ENCODE measurements around the gene SKP2. TPM values are rescaled to one million over a fixed set of nuclear protein-coding genes. Genes with fewer than 3 reads are reported as not detected.
"Not testable (repeated sequence)": the region's sequence is repeated elsewhere in the genome, so short reads cannot be mapped to it uniquely, and the experiment has no call there.

Gene SKP2
- total and polyA plus RNA-seq, 5 donors from 2014 or later: 13.9 to 22.8 (median 21.1) TPM

- H3K27me3 ChIP-seq (ENCODE audit: control insufficient read depth, insufficient read depth, low read length); H3K27me3 Mint-ChIP-seq; ATAC-seq (ENCODE audit: low read depth in 2 of 2); H3K27ac Mint-ChIP-seq; H3K4me1 ChIP-seq (ENCODE audit: control insufficient read depth, insufficient read depth, low read length, poor library complexity, severe bottlenecking); H3K4me3 Mint-ChIP-seq; H3K9me3 ChIP-seq (ENCODE audit: control insufficient read depth in 2 of 2, low read length in 2 of 2); H3K27ac ChIP-seq (ENCODE audit: insufficient read depth, low read length, poor library complexity, severe bottlenecking); H3K4me3 ChIP-seq (ENCODE audit: low read depth, low read length); DNase-seq: not testable (repeated sequence)
- Mint-ChIP-seq H3K36me3 (peaks cover 63% of the 10 kb centered on the region), H3K9me3 (peaks cover 0 to 12% (median 4%) of the 10 kb centered on the region in 7 donors), H3K4me1 (peaks cover 4 to 30% (median 20%) of the 10 kb centered on the region in 4 donors)
- H3K36me3 ChIP-seq (ENCODE audit: control insufficient read depth, insufficient read depth, low read length): peaks cover 37% of the 10 kb centered on the region
Measured at GRCh38 chr5:36133009-36133408, 18.9 kb upstream of the SKP2 start.

GRCh38 chr5:36135988-36136387 lies 15.9 kb upstream of the SKP2 start:
- Mint-ChIP-seq H3K4me3 (no peak overlapping the region), H3K9me3 (peaks cover 0 to 4% (median 2%) of the 10 kb centered on the region in 7 donors), H3K27ac (no peak overlapping the region), H3K27me3 (no peaks in the 10 kb centered on the region), H3K36me3 (peaks cover 52% of the 10 kb centered on the region), H3K4me1 (peaks cover 4 to 20% (median 14%) of the 10 kb centered on the region in 4 donors)
- H3K9me3 ChIP-seq (ENCODE audit: control insufficient read depth in 2 of 2, low read length in 2 of 2): no peaks in the 10 kb centered on the region
- peaks cover 36% of the 10 kb centered on the region for H3K36me3 ChIP-seq (ENCODE audit: control insufficient read depth, insufficient read depth, low read length)
- ATAC-seq (ENCODE audit: low read depth in 2 of 2): no peak
- no peak overlapping the region for H3K27ac ChIP-seq (ENCODE audit: insufficient read depth, low read length, poor library complexity, severe bottlenecking)
- no peaks in the 10 kb centered on the region for H3K27me3 ChIP-seq (ENCODE audit: control insufficient read depth, insufficient read depth, low read length)
- no peak overlapping the region for H3K4me3 ChIP-seq (ENCODE audit: low read depth, low read length)
- DNase-seq: no peak
- H3K4me1 ChIP-seq (ENCODE audit: control insufficient read depth, insufficient read depth, low read length, poor library complexity, severe bottlenecking): no peaks in the 10 kb centered on the region

DNA sequence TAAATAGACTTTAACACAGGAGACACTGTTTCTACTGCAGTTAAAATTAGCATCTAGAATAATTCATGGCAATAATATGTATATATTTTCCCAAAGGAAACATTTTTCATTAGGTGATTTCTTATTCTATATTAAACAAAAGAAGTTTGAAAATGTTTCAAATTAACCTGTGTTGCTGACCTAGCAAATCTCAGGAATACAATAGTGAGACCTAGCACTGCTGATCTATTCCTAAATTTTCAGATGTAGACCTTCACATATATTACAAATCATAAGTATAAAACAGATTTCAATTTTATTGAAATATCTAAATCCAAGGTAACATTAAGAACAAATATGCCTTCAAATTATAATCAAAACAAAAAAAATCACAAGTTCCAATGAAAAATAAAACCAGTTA lies 15.3 kb upstream of the SKP2 start:
- H3K27ac Mint-ChIP-seq: no peak overlapping the region
- no peaks in the 10 kb centered on the region for H3K27me3 Mint-ChIP-seq
- DNase-seq (no peak), ATAC-seq (ENCODE audit: low read depth in 2 of 2) (no peak)
- H3K27me3 ChIP-seq (ENCODE audit: control insufficient read depth, insufficient read depth, low read length): no peaks in the 10 kb centered on the region
- H3K9me3 Mint-ChIP-seq: peaks cover 0 to 4% (median under 1%) of the 10 kb centered on the region in 7 donors
- H3K9me3 ChIP-seq (ENCODE audit: control insufficient read depth in 2 of 2, low read length in 2 of 2): no peaks in the 10 kb centered on the region
- H3K4me3 ChIP-seq (ENCODE audit: low read depth, low read length): no peak overlapping the region
- H3K4me1 ChIP-seq (ENCODE audit: control insufficient read depth, insufficient read depth, low read length, poor library complexity, severe bottlenecking): no peaks in the 10 kb centered on the region
- H3K4me1 Mint-ChIP-seq: peaks cover 4 to 15% (median 9%) of the 10 kb centered on the region in 4 donors
- H3K36me3 Mint-ChIP-seq: peaks cover 46% of the 10 kb centered on the region
- H3K36me3 ChIP-seq (ENCODE audit: control insufficient read depth, insufficient read depth, low read length): peaks cover 41% of the 10 kb centered on the region
- H3K27ac ChIP-seq (ENCODE audit: insufficient read depth, low read length, poor library complexity, severe bottlenecking): no peak overlapping the region
- no peak overlapping the region for H3K4me3 Mint-ChIP-seq

- DNase-seq (no peak), ATAC-seq (ENCODE audit: low read depth in 2 of 2) (no peak)
- no peak overlapping the region for H3K27ac Mint-ChIP-seq
- H3K4me1 Mint-ChIP-seq: peaks cover 4 to 10% (median 5%) of the 10 kb centered on the region in 4 donors
- Histone ChIP-seq H3K4me1 (ENCODE audit: control insufficient read depth, insufficient read depth, low read length, poor library complexity, severe bottlenecking) (no peaks in the 10 kb centered on the region), H3K27ac (ENCODE audit: insufficient read depth, low read length, poor library complexity, severe bottlenecking) (no peak overlapping the region), H3K36me3 (ENCODE audit: control insufficient read depth, insufficient read depth, low read length) (peaks cover 49% of the 10 kb centered on the region), H3K4me3 (ENCODE audit: low read depth, low read length) (no peak overlapping the region), H3K27me3 (ENCODE audit: control insufficient read depth, insufficient read depth, low read length) (no peaks in the 10 kb centered on the region), H3K9me3 (ENCODE audit: control insufficient read depth in 2 of 2, low read length in 2 of 2) (no peaks in the 10 kb centered on the region)
- H3K36me3 Mint-ChIP-seq: peaks cover 37% of the 10 kb centered on the region
- H3K27me3 Mint-ChIP-seq: no peaks in the 10 kb centered on the region
- peaks cover 0 to 4% (median 0%) of the 10 kb centered on the region in 7 donors for H3K9me3 Mint-ChIP-seq
- H3K4me3 Mint-ChIP-seq: no peak overlapping the region
Measured at GRCh38 chr5:36138900-36139683, 12.8 kb upstream of the SKP2 start.

GRCh38 chr5:36145311-36145710 lies 6.6 kb upstream of the SKP2 start:
- ATAC-seq (ENCODE audit: low read depth in 2 of 2) (no peak), DNase-seq (no peak)
- Mint-ChIP-seq H3K4me3 (no peak overlapping the region), H3K27me3 (no peaks in the 10 kb centered on the region), H3K4me1 (peaks cover 16 to 45% (median 34%) of the 10 kb centered on the region in 4 donors), H3K27ac (no peak overlapping the region), H3K9me3 (peaks cover 0 to 2% (median 0%) of the 10 kb centered on the region in 7 donors), H3K36me3 (peaks cover 8% of the 10 kb centered on the region)
- peaks cover 14% of the 10 kb centered on the region for H3K4me1 ChIP-seq (ENCODE audit: control insufficient read depth, insufficient read depth, low read length, poor library complexity, severe bottlenecking)
- H3K27me3 ChIP-seq (ENCODE audit: control insufficient read depth, insufficient read depth, low read length): no peaks in the 10 kb centered on the region
- peaks cover 20% of the 10 kb centered on the region for H3K36me3 ChIP-seq (ENCODE audit: control insufficient read depth, insufficient read depth, low read length)
- no peaks in the 10 kb centered on the region for H3K9me3 ChIP-seq (ENCODE audit: control insufficient read depth in 2 of 2, low read length in 2 of 2)
- no peak overlapping the region for H3K27ac ChIP-seq (ENCODE audit: insufficient read depth, low read length, poor library complexity, severe bottlenecking)
- H3K4me3 ChIP-seq (ENCODE audit: low read depth, low read length): no peak overlapping the region

GRCh38 chr5:36146390-36146789 lies 5.5 kb upstream of the SKP2 start:
- Mint-ChIP-seq H3K36me3 (peaks cover 3% of the 10 kb centered on the region), H3K4me3 (peak overlapping the region in 1 of 4 donors; percentile 5), H3K27me3 (no peaks in the 10 kb centered on the region), H3K27ac (no peak overlapping the region), H3K4me1 (peaks cover 21 to 54% (median 41%) of the 10 kb centered on the region in 4 donors), H3K9me3 (no peaks in the 10 kb centered on the region)
- Histone ChIP-seq H3K9me3 (ENCODE audit: control insufficient read depth in 2 of 2, low read length in 2 of 2) (no peaks in the 10 kb centered on the region), H3K4me3 (ENCODE audit: low read depth, low read length) (no peak overlapping the region), H3K27me3 (ENCODE audit: control insufficient read depth, insufficient read depth, low read length) (no peaks in the 10 kb centered on the region), H3K4me1 (ENCODE audit: control insufficient read depth, insufficient read depth, low read length, poor library complexity, severe bottlenecking) (peaks cover 24% of the 10 kb centered on the region), H3K36me3 (ENCODE audit: control insufficient read depth, insufficient read depth, low read length) (peaks cover 10% of the 10 kb centered on the region), H3K27ac (ENCODE audit: insufficient read depth, low read length, poor library complexity, severe bottlenecking) (no peak overlapping the region)
- ATAC-seq (ENCODE audit: low read depth in 2 of 2): no peak
- DNase-seq: no peak

DNA sequence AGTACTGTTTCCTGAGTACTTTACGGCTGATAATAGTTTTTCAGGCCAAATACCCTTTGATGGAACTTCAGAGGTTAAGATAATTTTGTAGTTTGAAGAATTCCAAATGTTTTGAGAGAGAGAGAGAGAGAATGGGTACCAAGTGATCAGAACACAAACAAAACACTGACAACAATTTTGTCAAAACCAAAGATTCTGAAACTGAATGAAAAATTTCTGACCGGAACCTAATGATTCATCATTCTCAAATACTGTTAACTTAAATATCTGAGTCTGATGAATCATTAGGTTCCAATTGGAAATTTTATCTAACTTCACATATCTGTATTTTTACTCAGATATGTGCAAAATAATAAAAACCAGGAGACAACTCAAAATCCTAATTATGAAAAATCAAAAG lies 4.2 kb upstream of the SKP2 start:
- peak overlapping the region; percentile 27 to 84 (median 56) for H3K4me3 Mint-ChIP-seq

More for the DNA sequence above, 4.2 kb upstream of the SKP2 start:
- Histone ChIP-seq H3K9me3 (ENCODE audit: control insufficient read depth in 2 of 2, low read length in 2 of 2) (no peaks in the 10 kb centered on the region), H3K36me3 (ENCODE audit: control insufficient read depth, insufficient read depth, low read length) (peaks cover 4% of the 10 kb centered on the region), H3K4me1 (ENCODE audit: control insufficient read depth, insufficient read depth, low read length, poor library complexity, severe bottlenecking) (peaks cover 30% of the 10 kb centered on the region), H3K27me3 (ENCODE audit: control insufficient read depth, insufficient read depth, low read length) (no peaks in the 10 kb centered on the region), H3K27ac (ENCODE audit: insufficient read depth, low read length, poor library complexity, severe bottlenecking) (no peak overlapping the region), H3K4me3 (ENCODE audit: low read depth, low read length) (peak overlapping the region; percentile 13)
- ATAC-seq (ENCODE audit: low read depth in 2 of 2) (no peak), DNase-seq (no peak)
- H3K27ac Mint-ChIP-seq: peak overlapping the region in 1 of 3 donors; percentile 77
- H3K27me3 Mint-ChIP-seq: no peaks in the 10 kb centered on the region
- H3K9me3 Mint-ChIP-seq: no peaks in the 10 kb centered on the region
- H3K4me1 Mint-ChIP-seq: peaks cover 25 to 64% (median 47%) of the 10 kb centered on the region in 4 donors
- peaks cover 3% of the 10 kb centered on the region for H3K36me3 Mint-ChIP-seq

Data from CD4-positive, CD25-positive, alpha-beta regulatory T cell (primary cell).